NCI-H345 treated with DMSO at 0.1 percent for 48 hours (cell line): Measurements from ENCODE around the gene OR2V1.
A peak's percentile ranks its signal among the peaks of the same experiment; 100 is the strongest.
"Not testable (repeated sequence)": the region's sequence is repeated elsewhere in the genome, so short reads cannot be mapped to it uniquely, and the experiment has no call there.

Source experiments
- DNase-seq: peaks from one replicate; lab custom pipeline; 2025; ENCODE audit not compliant: unreplicated experiment; lab: John Stamatoyannopoulos, UW

OR2V1 gene

DNA sequence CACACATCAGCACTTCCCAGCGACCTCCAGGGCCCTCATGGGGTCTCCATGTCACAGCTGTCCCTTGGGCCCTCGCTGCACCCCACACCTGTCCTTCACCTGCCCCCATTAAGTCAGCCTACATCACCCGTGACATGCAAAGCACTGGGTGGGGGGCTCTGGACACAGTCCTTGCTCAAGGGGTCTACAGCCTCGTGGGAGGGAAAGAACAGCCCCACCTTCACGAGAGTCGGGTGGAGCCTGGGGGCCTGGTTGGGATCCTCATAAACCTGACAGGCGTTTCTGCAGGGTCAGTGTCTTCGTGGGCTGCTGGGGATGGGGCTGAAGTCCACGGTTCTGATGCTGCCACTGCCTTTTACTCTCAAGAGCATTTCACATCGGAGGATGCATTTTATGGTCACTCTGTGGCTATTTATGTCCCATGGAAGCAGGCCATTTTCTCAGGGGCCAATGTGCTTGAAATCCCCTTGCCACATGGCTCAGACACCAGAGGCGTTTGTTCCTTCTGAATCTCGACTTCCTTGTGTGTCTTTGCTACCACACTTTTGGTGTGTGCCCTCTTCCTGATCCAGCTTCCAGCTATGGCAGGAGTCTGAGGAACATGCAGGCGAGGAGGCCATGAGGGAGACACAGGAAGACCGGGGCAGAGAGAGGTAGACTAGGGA, at the start of gene OR2V1:
TSS of gene OR2V1 (minus strand) at position 338 of the 665 bp plus-strand sequence. CDS start 5,865 bp downstream, outside the sequence.
- no peak for DNase-seq

- not testable (repeated sequence) for DNase-seq
Observed at GRCh38 chr5:181177559-181177958, 46.6 kb upstream of the OR2V1 start.

GRCh38 chr5:181176254-181176952, 45.4 kb upstream of the OR2V1 start:
- DNase-seq: no peak

DNA sequence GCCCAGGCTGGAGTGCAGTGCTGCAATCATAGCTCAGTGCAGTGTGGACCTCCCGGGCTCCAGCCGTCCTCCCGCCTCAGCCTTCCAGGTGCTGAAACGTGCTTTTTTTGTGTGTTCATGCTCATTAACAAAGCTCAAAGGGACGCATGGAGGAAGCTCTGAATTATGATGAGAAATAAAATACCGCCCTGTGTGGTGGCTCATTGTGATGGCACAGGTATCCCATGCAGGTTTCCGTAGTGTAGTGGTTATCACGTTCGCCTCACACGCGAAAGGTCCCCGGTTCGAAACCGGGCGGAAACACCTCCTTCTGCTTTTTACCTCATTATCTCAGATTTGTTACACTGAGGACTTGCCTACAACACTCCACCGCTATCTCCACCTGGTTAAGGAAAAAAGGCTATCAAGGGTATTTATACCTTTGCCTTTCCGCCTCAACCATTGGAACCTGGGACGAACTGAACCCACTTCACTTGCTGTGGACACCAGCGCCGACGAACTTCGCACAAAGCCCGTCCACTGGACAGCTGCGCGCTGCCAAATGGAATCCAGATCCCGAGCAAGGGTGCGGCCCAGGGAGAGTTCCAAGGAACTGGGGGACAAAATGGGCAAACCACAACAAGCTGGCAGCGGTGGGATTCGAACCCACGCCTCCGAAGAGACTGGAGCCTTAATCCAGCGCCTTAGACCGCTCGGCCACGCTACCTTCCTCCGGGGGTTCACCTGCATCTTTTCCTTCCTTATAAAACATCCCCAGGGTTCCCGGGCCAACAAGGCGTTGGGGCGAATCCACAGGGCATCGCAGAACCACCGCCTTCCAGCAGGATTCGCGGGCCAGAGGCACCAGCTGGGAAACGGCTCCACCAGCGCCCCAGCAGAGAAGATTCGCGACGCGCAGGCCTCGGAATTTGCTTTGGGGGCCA, 42.7 kb upstream of the OR2V1 start:
- DNase-seq: no peak

DNA sequence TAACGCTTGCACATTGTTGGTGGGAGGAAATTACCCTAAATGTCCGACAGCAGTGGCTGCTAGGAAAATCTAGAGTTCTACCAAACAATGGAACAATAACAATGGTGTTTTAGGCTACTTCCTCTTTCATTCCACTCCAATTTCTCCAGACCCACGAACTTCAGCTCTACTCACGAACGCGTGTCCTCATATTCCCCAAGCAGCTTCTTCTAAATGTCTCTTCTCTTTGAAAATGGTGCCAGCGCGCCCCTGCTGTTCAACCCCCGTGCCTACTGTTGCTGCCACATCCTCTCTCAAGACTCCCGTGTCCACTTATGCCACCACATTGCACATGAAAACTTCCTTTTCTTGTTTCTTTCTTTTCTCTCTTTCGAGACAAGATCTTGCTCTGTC, 42.1 kb upstream of the OR2V1 start:
- DNase-seq: no peak

GRCh38 chr5:181171782-181172181, 40.8 kb upstream of the OR2V1 start:
- no peak for DNase-seq

GRCh38 chr5:181170996-181171395, 40.0 kb upstream of the OR2V1 start:
- no peak for DNase-seq

- no peak for DNase-seq
Observed at GRCh38 chr5:181170237-181170825, 39.4 kb upstream of the OR2V1 start.

DNA sequence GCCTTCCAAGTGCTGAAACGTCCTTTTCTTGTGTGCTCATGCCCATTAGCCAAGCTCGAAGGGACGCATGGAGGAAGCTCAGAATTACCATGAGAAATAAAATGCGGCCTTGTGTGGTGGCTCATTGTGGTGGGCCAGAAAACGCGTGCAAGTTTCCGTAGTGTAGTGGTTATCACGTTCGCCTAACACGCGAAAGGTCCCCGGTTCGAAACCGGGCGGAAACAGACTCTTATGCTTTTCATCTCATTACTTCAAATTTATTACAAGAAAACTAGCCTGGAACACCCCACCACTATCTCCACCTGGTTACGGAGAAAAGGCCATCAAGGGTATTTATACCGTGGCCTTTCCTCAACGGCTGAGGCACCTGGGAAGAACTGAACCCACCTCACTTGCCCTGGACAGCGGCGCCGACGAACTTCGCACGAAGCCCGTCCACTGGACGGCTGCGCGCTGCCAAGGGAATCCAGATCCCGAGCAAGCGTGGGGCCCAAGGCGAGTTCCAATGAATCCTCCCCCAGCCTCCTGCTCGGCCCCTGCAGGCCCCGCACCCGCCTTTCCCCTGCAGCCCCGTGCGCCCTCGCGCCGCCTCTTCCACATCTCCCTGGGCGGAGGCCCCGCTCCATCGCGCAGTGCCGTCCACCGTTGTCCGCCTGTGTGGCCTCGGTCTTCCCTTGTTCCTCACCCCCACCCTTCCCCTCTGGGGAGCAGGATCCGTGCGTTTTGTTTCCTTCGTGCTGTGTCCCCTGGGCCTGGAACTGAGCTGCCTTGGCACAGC, 38.7 kb upstream of the OR2V1 start:
- DNase-seq: not testable (repeated sequence)

- no peak for DNase-seq
Observed at GRCh38 chr5:181168595-181169118, 37.7 kb upstream of the OR2V1 start.

DNA sequence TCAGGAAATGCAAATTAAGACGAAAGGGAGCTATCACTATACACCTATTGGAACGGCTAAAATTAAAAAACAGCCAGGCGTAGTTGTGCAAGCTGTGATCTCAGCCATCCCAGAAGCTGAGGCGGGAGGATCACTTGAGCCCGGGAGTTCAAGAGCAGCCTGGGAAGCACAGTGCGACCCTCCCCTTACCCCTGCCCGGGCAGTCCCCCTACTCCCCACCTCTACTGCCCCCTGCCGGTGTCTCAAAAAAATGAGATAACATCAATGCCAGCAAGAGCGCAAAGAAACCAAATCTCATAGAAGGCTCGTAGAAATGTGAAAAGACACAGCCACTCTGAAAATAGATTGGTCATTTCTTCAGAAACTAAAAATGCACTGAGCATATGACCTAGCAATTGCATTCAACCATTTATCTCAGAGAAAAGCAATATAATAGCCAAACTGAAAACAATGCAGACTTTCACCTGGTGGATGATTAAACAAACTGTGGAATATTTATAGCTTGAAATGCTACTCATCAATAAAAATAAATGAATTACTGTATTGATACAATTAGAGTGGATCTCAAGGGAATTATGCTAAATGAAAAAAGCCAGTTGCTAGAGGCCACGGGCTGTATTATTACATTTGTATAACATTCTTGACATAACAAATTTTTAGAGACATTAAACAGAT, 37.0 kb upstream of the OR2V1 start:
- DNase-seq: peak; percentile 24

GRCh38 chr5:181166812-181167733, 36.1 kb upstream of the OR2V1 start:
- DNase-seq: no peak

- no peak for DNase-seq
Observed at GRCh38 chr5:181164076-181164952, 33.3 kb upstream of the OR2V1 start.

- DNase-seq: no peak
Observed at GRCh38 chr5:181163487-181164075, 32.6 kb upstream of the OR2V1 start.

- DNase-seq: no peak
Observed at GRCh38 chr5:181161534-181162175, 30.7 kb upstream of the OR2V1 start.

- peak; percentile 45 for DNase-seq
Observed at GRCh38 chr5:181160755-181161533, 30.0 kb upstream of the OR2V1 start.
